ENCODE results near the gene MYCBP2.

The MYCBP2 gene

GRCh38 chr13:77022341-77022740 lies 304.6 kb downstream of the MYCBP2 start:
- no peak overlapping the region for H3K27ac ChIP-seq (ENCODE audit: low read depth, low read length)
- no peak overlapping the region for H3K9ac ChIP-seq (ENCODE audit: low read length)
- no peak overlapping the region for H3K4me2 ChIP-seq (ENCODE audit: low read depth, low read length, poor library complexity, severe bottlenecking)

GRCh38 chr13:77019756-77020155 lies 307.1 kb downstream of the MYCBP2 start:
- Histone ChIP-seq H3K27me3 (ENCODE audit: low read length) (no peaks in the 10 kb centered on the region), H3K9ac (ENCODE audit: low read length) (no peak overlapping the region), H3K36me3 (ENCODE audit: low read length) (peaks cover 46% of the 10 kb centered on the region), H2AFZ (ENCODE audit: low read depth, low read length, severe bottlenecking) (no peak overlapping the region), H4K20me1 (ENCODE audit: low read depth, low read length) (peaks cover 21% of the 10 kb centered on the region), H3K27ac (ENCODE audit: low read depth, low read length) (no peak overlapping the region), H3K9me2 (replicated peaks; ENCODE audit: insufficient read depth, low read length) (no peaks in the 10 kb centered on the region), H3K4me2 (ENCODE audit: low read depth, low read length, poor library complexity, severe bottlenecking) (no peak overlapping the region), H3F3A (ENCODE audit: insufficient read depth) (peaks cover 28% of the 10 kb centered on the region), H3K9me3 (ENCODE audit: insufficient read depth, low read length) (no peaks in the 10 kb centered on the region), H3K4me3 (ENCODE audit: insufficient read depth, low read length, poor library complexity, severe bottlenecking) (no peak overlapping the region), H3K79me2 (ENCODE audit: insufficient read depth, low read length) (peaks cover 92% of the 10 kb centered on the region)
- TF ChIP-seq, protein P1, sequence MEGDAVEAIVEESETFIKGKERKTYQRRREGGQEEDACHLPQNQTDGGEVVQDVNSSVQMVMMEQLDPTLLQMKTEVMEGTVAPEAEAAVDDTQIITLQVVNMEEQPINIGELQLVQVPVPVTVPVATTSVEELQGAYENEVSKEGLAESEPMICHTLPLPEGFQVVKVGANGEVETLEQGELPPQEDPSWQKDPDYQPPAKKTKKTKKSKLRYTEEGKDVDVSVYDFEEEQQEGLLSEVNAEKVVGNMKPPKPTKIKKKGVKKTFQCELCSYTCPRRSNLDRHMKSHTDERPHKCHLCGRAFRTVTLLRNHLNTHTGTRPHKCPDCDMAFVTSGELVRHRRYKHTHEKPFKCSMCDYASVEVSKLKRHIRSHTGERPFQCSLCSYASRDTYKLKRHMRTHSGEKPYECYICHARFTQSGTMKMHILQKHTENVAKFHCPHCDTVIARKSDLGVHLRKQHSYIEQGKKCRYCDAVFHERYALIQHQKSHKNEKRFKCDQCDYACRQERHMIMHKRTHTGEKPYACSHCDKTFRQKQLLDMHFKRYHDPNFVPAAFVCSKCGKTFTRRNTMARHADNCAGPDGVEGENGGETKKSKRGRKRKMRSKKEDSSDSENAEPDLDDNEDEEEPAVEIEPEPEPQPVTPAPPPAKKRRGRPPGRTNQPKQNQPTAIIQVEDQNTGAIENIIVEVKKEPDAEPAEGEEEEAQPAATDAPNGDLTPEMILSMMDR (IDR thresholded peaks at IDR 0.05; ENCODE audit: insufficient read depth, low read length, poor library complexity, severe bottlenecking) = no peak
- no peak for TF ChIP-seq EZH2phosphoT487 (conservative IDR thresholded peaks at IDR 0.05; ENCODE audit: low read length)

More at GRCh38 chr13:77022341-77022740, 304.6 kb downstream of the MYCBP2 start:
- Histone ChIP-seq H3K27me3 (ENCODE audit: low read length) (no peaks in the 10 kb centered on the region), H3K4me3 (ENCODE audit: insufficient read depth, low read length, poor library complexity, severe bottlenecking) (no peak overlapping the region), H2AFZ (ENCODE audit: low read depth, low read length, severe bottlenecking) (no peak overlapping the region), H3K36me3 (ENCODE audit: low read length) (peaks cover 22% of the 10 kb centered on the region), H3K9me2 (replicated peaks; ENCODE audit: insufficient read depth, low read length) (no peaks in the 10 kb centered on the region), H3K9me3 (ENCODE audit: insufficient read depth, low read length) (no peaks in the 10 kb centered on the region), H4K20me1 (ENCODE audit: low read depth, low read length) (peaks cover 24% of the 10 kb centered on the region), H3F3A (ENCODE audit: insufficient read depth) (peaks cover 18% of the 10 kb centered on the region), H3K79me2 (ENCODE audit: insufficient read depth, low read length) (peaks cover 90% of the 10 kb centered on the region)
- TF ChIP-seq, protein P1 (IDR thresholded peaks at IDR 0.05; ENCODE audit: insufficient read depth, low read length, poor library complexity, severe bottlenecking) = no peak
- TF ChIP-seq EZH2phosphoT487 (conservative IDR thresholded peaks at IDR 0.05; ENCODE audit: low read length) = no peak

DNA sequence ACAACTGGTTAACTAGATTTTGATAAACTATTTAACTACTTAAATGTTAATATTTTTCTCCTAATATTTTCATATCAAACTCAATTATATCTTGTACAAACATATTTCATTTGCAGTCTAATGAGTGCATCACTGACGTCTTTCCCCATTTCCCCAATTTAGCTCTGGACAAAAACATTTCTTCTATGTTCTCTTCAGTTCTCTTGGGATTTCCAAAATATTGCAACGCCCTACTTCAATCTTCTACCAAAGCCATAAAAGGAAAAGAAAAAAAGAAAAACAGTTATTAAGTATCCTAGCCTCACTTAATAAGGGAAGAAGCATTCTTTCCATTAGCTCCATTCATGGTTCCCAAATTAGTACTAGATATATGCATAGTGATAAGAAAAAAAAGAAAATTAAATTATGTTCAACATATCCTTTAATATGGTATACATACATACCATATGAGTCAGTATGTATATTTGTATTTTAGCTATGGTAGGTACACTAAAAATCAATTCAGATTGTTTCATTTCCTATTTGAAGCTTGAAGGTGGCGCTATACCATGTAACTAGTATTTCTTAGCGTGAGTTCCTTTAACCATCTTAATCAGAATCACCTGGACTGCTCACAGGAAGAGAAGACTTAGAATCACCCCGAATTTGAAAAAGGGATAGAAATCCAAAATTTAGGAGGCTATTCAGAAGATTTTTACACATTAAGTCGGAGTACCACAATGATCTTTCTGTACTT lies 309.8 kb downstream of the MYCBP2 start:
- H3K27ac ChIP-seq (ENCODE audit: low read depth, low read length) = no peak overlapping the region
- H3K9ac ChIP-seq (ENCODE audit: low read length) = no peak overlapping the region
- no peaks in the 10 kb centered on the region for H3K9me3 ChIP-seq (ENCODE audit: insufficient read depth, low read length)
- TF ChIP-seq EZH2phosphoT487 (conservative IDR thresholded peaks at IDR 0.05; ENCODE audit: low read length) = no peak
- TF ChIP-seq, protein P1 (IDR thresholded peaks at IDR 0.05; ENCODE audit: insufficient read depth, low read length, poor library complexity, severe bottlenecking) = peak; percentile 26
- no peaks in the 10 kb centered on the region for H3K27me3 ChIP-seq (ENCODE audit: low read length)
- H3K79me2 ChIP-seq (ENCODE audit: insufficient read depth, low read length) = peaks cover 78% of the 10 kb centered on the region
- H2AFZ ChIP-seq (ENCODE audit: low read depth, low read length, severe bottlenecking) = no peak overlapping the region
- peaks cover 59% of the 10 kb centered on the region for H3K36me3 ChIP-seq (ENCODE audit: low read length)
- H4K20me1 ChIP-seq (ENCODE audit: low read depth, low read length) = peaks cover 5% of the 10 kb centered on the region; the same call in 1 of the 2 replicates
- H3K4me2 ChIP-seq (ENCODE audit: low read depth, low read length, poor library complexity, severe bottlenecking) = no peak overlapping the region
- peaks cover 28% of the 10 kb centered on the region for H3F3A ChIP-seq (ENCODE audit: insufficient read depth)
- H3K4me3 ChIP-seq (ENCODE audit: insufficient read depth, low read length, poor library complexity, severe bottlenecking) = no peak overlapping the region
- H3K9me2 ChIP-seq (replicated peaks; ENCODE audit: insufficient read depth, low read length) = no peaks in the 10 kb centered on the region
